IPS-20b (cell line): ENCODE measurements around the gene APOD.

ENCODE experiments used
- H3K27ac ChIP-seq: one replicate; pipeline ENCODE4 v1.5.1; 2013; ENCODE audit warnings: low read length
- H3K27me3 ChIP-seq: 2 replicates; pipeline ENCODE4 v1.6.1; 2013; ENCODE audit warnings: mild to moderate bottlenecking, low read length, inconsistent platforms; ENCODE audit not compliant: insufficient read depth
- H3K36me3 ChIP-seq: 2 replicates; pipeline ENCODE4 v1.6.1; 2013; ENCODE audit warnings: low read depth, mild to moderate bottlenecking, inconsistent platforms, low read length, moderate library complexity; ENCODE audit not compliant: insufficient read depth
- H3K4me1 ChIP-seq: 2 replicates; pipeline ENCODE4 v1.6.1; 2013; ENCODE audit warnings: mild to moderate bottlenecking, control low read depth, inconsistent platforms, low read length, moderate library complexity; ENCODE audit not compliant: insufficient read depth
- H3K4me3 ChIP-seq: 2 replicates; pipeline ENCODE4 v1.5.1; 2013; ENCODE audit warnings: mild to moderate bottlenecking, low read length, inconsistent platforms
- H3K9ac ChIP-seq: 2 replicates; pipeline ENCODE4 v1.6.1; 2013; ENCODE audit warnings: low read depth, mild to moderate bottlenecking, inconsistent platforms, low read length, moderate library complexity
- H3K9me3 ChIP-seq: 2 replicates; pipeline ENCODE4 v1.6.1; 2013; ENCODE audit warnings: mild to moderate bottlenecking, low read depth, low read length, inconsistent platforms; ENCODE audit not compliant: insufficient read depth

APOD gene

GRCh38 chr3:195546130-195546560 lies 37.6 kb downstream of the APOD start:
- Histone ChIP-seq H3K4me3 (no peak overlapping the region), H3K36me3 (no peaks in the 10 kb centered on the region), H3K27ac (no peak overlapping the region), H3K9me3 (no peaks in the 10 kb centered on the region), H3K27me3 (peaks cover 39% of the 10 kb centered on the region), H3K4me1 (peaks cover 27% of the 10 kb centered on the region), H3K9ac (no peak overlapping the region)

GRCh38 chr3:195544634-195545033 lies 39.1 kb downstream of the APOD start:
- Histone ChIP-seq H3K27me3 (peaks cover 39% of the 10 kb centered on the region), H3K4me1 (peaks cover 33% of the 10 kb centered on the region), H3K4me3 (no peak overlapping the region), H3K9ac (no peak overlapping the region), H3K36me3 (no peaks in the 10 kb centered on the region), H3K9me3 (no peaks in the 10 kb centered on the region), H3K27ac (no peak overlapping the region)

GRCh38 chr3:195544230-195544536 lies 39.6 kb downstream of the APOD start:
- no peak overlapping the region for H3K9ac ChIP-seq
- peaks cover 39% of the 10 kb centered on the region for H3K27me3 ChIP-seq
- H3K4me1 ChIP-seq: peaks cover 33% of the 10 kb centered on the region

GRCh38 chr3:195543500-195544229 lies 40.1 kb downstream of the APOD start:
- H3K4me1 ChIP-seq: peaks cover 29% of the 10 kb centered on the region
- no peaks in the 10 kb centered on the region for H3K36me3 ChIP-seq
- no peaks in the 10 kb centered on the region for H3K9me3 ChIP-seq
- H3K9ac ChIP-seq: peak overlapping the region; percentile 57; the same call in 1 of the 2 replicates
- H3K4me3 ChIP-seq: peak overlapping the region; percentile 91
- peaks cover 39% of the 10 kb centered on the region for H3K27me3 ChIP-seq
- H3K27ac ChIP-seq: no peak overlapping the region

More at GRCh38 chr3:195544230-195544536, 39.6 kb downstream of the APOD start:
- Histone ChIP-seq H3K9me3 (no peaks in the 10 kb centered on the region), H3K36me3 (no peaks in the 10 kb centered on the region), H3K4me3 (peak overlapping the region; percentile 91; the same call in 1 of the 2 replicates), H3K27ac (no peak overlapping the region)

GRCh38 chr3:195542698-195543499 lies 40.8 kb downstream of the APOD start, which contains the start of gene PPP1R2:
Gene PPP1R2, minus strand, starts transcription at chr3:195543325. Its CDS starts 300 bp downstream, at chr3:195543025.
- no peaks in the 10 kb centered on the region for H3K9me3 ChIP-seq
- H3K27me3 ChIP-seq: peaks cover 39% of the 10 kb centered on the region
- no peak within 1 kb of the TSS for H3K27ac ChIP-seq
- H3K36me3 ChIP-seq: no peaks in the 10 kb centered on the region
- H3K4me1 ChIP-seq: peaks cover 21% of the 10 kb centered on the region
- peak within 1 kb of the TSS; percentile 76 for H3K9ac ChIP-seq
- H3K4me3 ChIP-seq: peak within 1 kb of the TSS; percentile 91

GRCh38 chr3:195542316-195542697 lies 41.4 kb downstream of the APOD start:
- Histone ChIP-seq H3K4me1 (peaks cover 18% of the 10 kb centered on the region), H3K4me3 (peak overlapping the region; percentile 91), H3K27me3 (peaks cover 39% of the 10 kb centered on the region), H3K36me3 (no peaks in the 10 kb centered on the region), H3K9ac (peak overlapping the region; percentile 76; the same call in 1 of the 2 replicates), H3K27ac (no peak overlapping the region), H3K9me3 (no peaks in the 10 kb centered on the region)

GRCh38 chr3:195540511-195540910 lies 43.2 kb downstream of the APOD start:
- H3K27me3 ChIP-seq: peaks cover 32% of the 10 kb centered on the region
- H3K9ac ChIP-seq: no peak overlapping the region
- no peaks in the 10 kb centered on the region for H3K36me3 ChIP-seq
- no peaks in the 10 kb centered on the region for H3K9me3 ChIP-seq
- peaks cover 16% of the 10 kb centered on the region for H3K4me1 ChIP-seq
- H3K4me3 ChIP-seq: 0 out of 2 replicates have a peak overlapping the region, but pooled peaks have one; percentile 91
- H3K27ac ChIP-seq: no peak overlapping the region

- Histone ChIP-seq H3K9me3 (no peaks in the 10 kb centered on the region), H3K9ac (no peak overlapping the region), H3K4me1 (peaks cover 16% of the 10 kb centered on the region), H3K36me3 (no peaks in the 10 kb centered on the region), H3K4me3 (no peak overlapping the region), H3K27ac (no peak overlapping the region), H3K27me3 (peaks cover 29% of the 10 kb centered on the region)
Measured at GRCh38 chr3:195540027-195540426, 43.7 kb downstream of the APOD start.

GRCh38 chr3:195539479-195539878 lies 44.3 kb downstream of the APOD start:
- Histone ChIP-seq H3K27me3 (peaks cover 23% of the 10 kb centered on the region), H3K27ac (no peak overlapping the region), H3K4me3 (no peak overlapping the region), H3K9ac (no peak overlapping the region), H3K36me3 (no peaks in the 10 kb centered on the region), H3K4me1 (peaks cover 16% of the 10 kb centered on the region), H3K9me3 (no peaks in the 10 kb centered on the region)

GRCh38 chr3:195537995-195538394 lies 45.7 kb downstream of the APOD start:
- Histone ChIP-seq H3K4me3 (no peak overlapping the region), H3K27me3 (peaks cover 12% of the 10 kb centered on the region), H3K27ac (no peak overlapping the region), H3K4me1 (peaks cover 16% of the 10 kb centered on the region), H3K9me3 (no peaks in the 10 kb centered on the region), H3K36me3 (no peaks in the 10 kb centered on the region), H3K9ac (no peak overlapping the region)

GRCh38 chr3:195535293-195535692 lies 48.4 kb downstream of the APOD start:
- no peaks in the 10 kb centered on the region for H3K4me1 ChIP-seq

GRCh38 chr3:195532834-195533233 lies 50.9 kb downstream of the APOD start:
- Histone ChIP-seq H3K9me3 (no peaks in the 10 kb centered on the region), H3K4me1 (no peaks in the 10 kb centered on the region), H3K9ac (no peak overlapping the region), H3K4me3 (no peak overlapping the region), H3K36me3 (peaks cover 4% of the 10 kb centered on the region; the same call in 1 of the 2 replicates), H3K27ac (no peak overlapping the region), H3K27me3 (no peaks in the 10 kb centered on the region)

More at GRCh38 chr3:195535293-195535692, 48.4 kb downstream of the APOD start:
- no peaks in the 10 kb centered on the region for H3K9me3 ChIP-seq
- no peak overlapping the region for H3K9ac ChIP-seq
- H3K36me3 ChIP-seq: no peaks in the 10 kb centered on the region
- H3K27me3 ChIP-seq: no peaks in the 10 kb centered on the region
- no peak overlapping the region for H3K27ac ChIP-seq
- H3K4me3 ChIP-seq: no peak overlapping the region
